K562 (cell line): ENCODE results near the gene NOM1. TPM values are rescaled to one million over a fixed set of nuclear protein-coding genes. Genes with fewer than 3 reads are reported as not detected.

ENCODE experiments used
- ARID2 ChIP-seq: fragments of 450-650 bp; IDR thresholded peaks from 2 replicates; pipeline ENCODE4 v1.6.1; 2017; ENCODE audit warnings: antibody characterized with exemption, mild to moderate bottlenecking
- CHCHD3 ChIP-seq: fragments of 250-450 bp; sonication (Bioruptor Pico); IDR thresholded peaks from 2 replicates; pipeline ENCODE4 v2.1.2; 2022; ENCODE audit warnings: mild to moderate bottlenecking
- KLF10 ChIP-seq: fragments of 250-450 bp; sonication (Bioruptor Pico); IDR thresholded peaks from 2 replicates; pipeline ENCODE4 v1.6.1; 2021; ENCODE audit warnings: matching md5 sums
- LEF1 ChIP-seq: fragments of 450-650 bp; IDR thresholded peaks from 2 replicates; pipeline ENCODE4 v1.6.1; 2016; ENCODE audit warnings: mild to moderate bottlenecking
- MEIS2 ChIP-seq: fragments of 450-650 bp; IDR thresholded peaks from 2 replicates; pipeline ENCODE4 v1.6.1; 2014; ENCODE audit warnings: mild to moderate bottlenecking; ENCODE audit not compliant: partially characterized antibody
- MTA3 ChIP-seq: fragments of 450-650 bp; formaldehyde crosslinking; IDR thresholded peaks from 2 replicates; pipeline ENCODE4 v1.6.1; 2017; ENCODE audit warnings: mild to moderate bottlenecking, borderline replicate concordance
- NFYB ChIP-seq: IDR thresholded peaks from 2 replicates; pipeline ENCODE4 v1.6.1; 2011; ENCODE audit warnings: mild to moderate bottlenecking, moderate library complexity; ENCODE audit not compliant: insufficient read length; ENCODE audit errors: extremely low read depth
- OTX1 ChIP-seq: fragments of 450-650 bp; formaldehyde crosslinking; IDR thresholded peaks from 2 replicates; pipeline ENCODE4 v1.4.0; 2022; ENCODE audit warnings: mild to moderate bottlenecking
- PCBP1 ChIP-seq: fragments of 200-400 bp; formaldehyde crosslinking; IDR thresholded peaks from 2 replicates; pipeline ENCODE4 v1.6.1; 2018; ENCODE audit warnings: mild to moderate bottlenecking, low read depth, low read length; ENCODE audit not compliant: poor library complexity, severe bottlenecking
- SIX5 ChIP-seq, 2 experiments: IDR thresholded peaks; 2 replicates each; pipeline ENCODE4 v1.6.1; 2011; ENCODE audit warnings: low read length in 2 of 2, borderline replicate concordance in 1 of 2, low read depth in 1 of 2, mild to moderate bottlenecking in 1 of 2, moderate library complexity in 1 of 2; ENCODE audit not compliant: insufficient read depth in 1 of 2
- SP2 ChIP-seq: IDR thresholded peaks from 2 replicates; pipeline ENCODE4 v1.6.1; 2011; ENCODE audit warnings: mild to moderate bottlenecking, low read depth, low read length, moderate library complexity; ENCODE audit not compliant: poor library complexity, severe bottlenecking; ENCODE audit errors: extremely low read depth
- TAF7 ChIP-seq: fragments of 450-650 bp; IDR thresholded peaks from 2 replicates; pipeline ENCODE4 v1.6.1; 2016; ENCODE audit warnings: missing genetic modification characterization, missing compliant biosample characterization
- WHSC1 ChIP-seq: IDR thresholded peaks from one replicate; pipeline ENCODE4 v1.6.1; 2012; ENCODE audit warnings: low read length, control low read depth, inconsistent platforms
- ZFPM2 ChIP-seq: fragments of 250-450 bp; sonication (Bioruptor Pico); IDR thresholded peaks from 2 replicates; pipeline ENCODE4 v1.5.1; 2022; ENCODE audit warnings: mild to moderate bottlenecking
- ZKSCAN8 ChIP-seq: fragments of 200-800 bp; sonication (Bioruptor generic); IDR thresholded peaks from 2 replicates; pipeline ENCODE4 v1.6.1; 2016; ENCODE audit warnings: missing genetic modification characterization, missing compliant biosample characterization
- ZNF146 ChIP-seq: IDR thresholded peaks from one replicate; pipeline ENCODE4 v1.6.1; 2018; ENCODE audit warnings: missing compliant biosample characterization; ENCODE audit not compliant: unreplicated experiment
- ZNF263 ChIP-seq: sonication (generic); formaldehyde crosslinking; IDR thresholded peaks from 2 replicates; pipeline ENCODE4 v1.8.0; 2022; ENCODE audit warnings: mild to moderate bottlenecking, missing genetic modification reagents, borderline replicate concordance
- ZNF3 ChIP-seq: fragments of 250-450 bp; sonication (Bioruptor Pico); IDR thresholded peaks from 2 replicates; pipeline ENCODE4 v1.5.0; 2021; ENCODE audit warnings: mild to moderate bottlenecking, moderate library complexity
- ZNF778 ChIP-seq: fragments of 450-650 bp; formaldehyde crosslinking; IDR thresholded peaks from 2 replicates; pipeline ENCODE4 v1.4.0; 2020; ENCODE audit warnings: mild to moderate bottlenecking, moderate library complexity
- polyA plus RNA-seq, 8 experiments: library from polyadenylated mRNA; depleted of rRNA in 4 of 8; stranded (reverse) in 5 of 8; unstranded in 3 of 8; fragments of >200 nt; fragmentation: Nextera tagmentation in 2 of 8; fragmentation: Illumina TruSeq in 1 of 8; extraction: Ambion mirVana in 2 of 8; extraction: Trizol in 1 of 8; gene quantifications; 2 replicates each; pipeline versions ENCODE4 v1.2.1 to v1.2.3, GENCODE V29; 2011 to 2014; ENCODE audit warnings: inconsistent platforms in 1 of 8, missing spikeins in 1 of 8
- total RNA-seq, 7 experiments: library from RNA; depleted of rRNA in 6 of 7; stranded (reverse); fragments of >200 nt in 6 of 7; fragmentation: Illumina TruSeq in 2 of 7; extraction: Trizol in 2 of 7; gene quantifications; 2 replicates each; pipeline versions ENCODE4 v1.2.1 to v1.2.3, GENCODE V29; 2011 to 2021; ENCODE audit warnings: low replicate concordance in 1 of 7
- TF ChIP-seq, protein P1 (sequence below): fragments of 250-450 bp; sonication (Bioruptor Pico); IDR thresholded peaks from 2 replicates; pipeline ENCODE4 v1.9.0; 2021; ENCODE audit warnings: mild to moderate bottlenecking, inconsistent platforms
- TF ChIP-seq, protein P2 (sequence below): fragments of 450-650 bp; IDR thresholded peaks from 2 replicates; pipeline ENCODE4 v1.6.1; 2016; ENCODE audit warnings: mild to moderate bottlenecking
- TF ChIP-seq, protein P3 (sequence below): fragments of 250-450 bp; sonication (Bioruptor Pico); IDR thresholded peaks from 2 replicates; pipeline ENCODE4 v1.6.1; 2021; ENCODE audit warnings: mild to moderate bottlenecking
- TF ChIP-seq, protein P4 (sequence below): sonication (generic); formaldehyde crosslinking; IDR thresholded peaks from 2 replicates; pipeline ENCODE4 v1.8.1; 2023; ENCODE audit warnings: mild to moderate bottlenecking, missing genetic modification reagents

NOM1 gene
- total and polyA plus RNA-seq, 9 of the 15 experiments (the other 6 are each of a cell fraction or from before 2014, with no cell fraction given): 6.8 to 47.3 (median 37.4) TPM

DNA sequence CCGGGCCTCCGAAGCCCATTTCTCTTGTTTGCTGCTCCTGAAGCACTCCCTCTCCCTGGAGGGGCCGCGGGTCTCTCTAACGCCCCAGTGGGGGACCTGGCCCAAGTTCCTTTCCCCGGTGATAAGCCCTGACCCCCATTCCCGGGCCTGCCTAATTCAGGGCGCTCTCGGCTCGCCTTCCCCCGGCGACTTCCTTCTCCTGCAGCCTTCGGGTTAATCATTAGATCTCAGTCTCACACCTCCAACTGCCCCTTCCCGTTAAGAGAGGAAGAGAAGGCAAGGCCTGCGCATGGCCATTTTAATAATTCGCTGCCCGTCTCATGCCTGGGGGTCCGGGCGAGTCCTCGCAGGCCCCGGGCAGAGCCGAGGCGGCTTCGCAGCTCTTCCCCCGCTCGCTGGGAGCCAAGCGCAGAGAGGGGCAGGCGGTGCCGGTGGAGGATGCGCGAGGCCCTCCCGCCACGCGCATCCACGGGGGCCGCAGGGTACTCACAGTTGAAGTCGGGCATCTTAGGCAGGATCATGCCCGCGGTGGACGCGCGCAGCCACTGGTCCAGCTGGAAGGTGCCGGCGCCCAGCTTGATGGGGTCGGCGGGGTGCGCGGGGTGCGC lies 59.8 kb downstream of the NOM1 start (continued):
- TF ChIP-seq, protein P1, sequence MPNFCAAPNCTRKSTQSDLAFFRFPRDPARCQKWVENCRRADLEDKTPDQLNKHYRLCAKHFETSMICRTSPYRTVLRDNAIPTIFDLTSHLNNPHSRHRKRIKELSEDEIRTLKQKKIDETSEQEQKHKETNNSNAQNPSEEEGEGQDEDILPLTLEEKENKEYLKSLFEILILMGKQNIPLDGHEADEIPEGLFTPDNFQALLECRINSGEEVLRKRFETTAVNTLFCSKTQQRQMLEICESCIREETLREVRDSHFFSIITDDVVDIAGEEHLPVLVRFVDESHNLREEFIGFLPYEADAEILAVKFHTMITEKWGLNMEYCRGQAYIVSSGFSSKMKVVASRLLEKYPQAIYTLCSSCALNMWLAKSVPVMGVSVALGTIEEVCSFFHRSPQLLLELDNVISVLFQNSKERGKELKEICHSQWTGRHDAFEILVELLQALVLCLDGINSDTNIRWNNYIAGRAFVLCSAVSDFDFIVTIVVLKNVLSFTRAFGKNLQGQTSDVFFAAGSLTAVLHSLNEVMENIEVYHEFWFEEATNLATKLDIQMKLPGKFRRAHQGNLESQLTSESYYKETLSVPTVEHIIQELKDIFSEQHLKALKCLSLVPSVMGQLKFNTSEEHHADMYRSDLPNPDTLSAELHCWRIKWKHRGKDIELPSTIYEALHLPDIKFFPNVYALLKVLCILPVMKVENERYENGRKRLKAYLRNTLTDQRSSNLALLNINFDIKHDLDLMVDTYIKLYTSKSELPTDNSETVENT (CRISPR knock-in tag): 0 out of 2 replicates have a peak, but pooled peaks have one; percentile 16
- TF ChIP-seq ZNF146 (CRISPR knock-in tag): no peak
- TF ChIP-seq OTX1: no peak
- TF ChIP-seq WHSC1: no peak
- TF ChIP-seq, protein P2, sequence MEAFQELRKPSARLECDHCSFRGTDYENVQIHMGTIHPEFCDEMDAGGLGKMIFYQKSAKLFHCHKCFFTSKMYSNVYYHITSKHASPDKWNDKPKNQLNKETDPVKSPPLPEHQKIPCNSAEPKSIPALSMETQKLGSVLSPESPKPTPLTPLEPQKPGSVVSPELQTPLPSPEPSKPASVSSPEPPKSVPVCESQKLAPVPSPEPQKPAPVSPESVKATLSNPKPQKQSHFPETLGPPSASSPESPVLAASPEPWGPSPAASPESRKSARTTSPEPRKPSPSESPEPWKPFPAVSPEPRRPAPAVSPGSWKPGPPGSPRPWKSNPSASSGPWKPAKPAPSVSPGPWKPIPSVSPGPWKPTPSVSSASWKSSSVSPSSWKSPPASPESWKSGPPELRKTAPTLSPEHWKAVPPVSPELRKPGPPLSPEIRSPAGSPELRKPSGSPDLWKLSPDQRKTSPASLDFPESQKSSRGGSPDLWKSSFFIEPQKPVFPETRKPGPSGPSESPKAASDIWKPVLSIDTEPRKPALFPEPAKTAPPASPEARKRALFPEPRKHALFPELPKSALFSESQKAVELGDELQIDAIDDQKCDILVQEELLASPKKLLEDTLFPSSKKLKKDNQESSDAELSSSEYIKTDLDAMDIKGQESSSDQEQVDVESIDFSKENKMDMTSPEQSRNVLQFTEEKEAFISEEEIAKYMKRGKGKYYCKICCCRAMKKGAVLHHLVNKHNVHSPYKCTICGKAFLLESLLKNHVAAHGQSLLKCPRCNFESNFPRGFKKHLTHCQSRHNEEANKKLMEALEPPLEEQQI: no peak
- no peak for TF ChIP-seq ZNF778 (CRISPR knock-in tag)
- TF ChIP-seq KLF10 (CRISPR knock-in tag): no peak
- TF ChIP-seq, protein P3, sequence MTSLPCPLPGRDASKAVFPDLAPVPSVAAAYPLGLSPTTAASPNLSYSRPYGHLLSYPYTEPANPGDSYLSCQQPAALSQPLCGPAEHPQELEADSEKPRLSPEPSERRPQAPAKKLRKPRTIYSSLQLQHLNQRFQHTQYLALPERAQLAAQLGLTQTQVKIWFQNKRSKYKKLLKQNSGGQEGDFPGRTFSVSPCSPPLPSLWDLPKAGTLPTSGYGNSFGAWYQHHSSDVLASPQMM (CRISPR knock-in tag): no peak
- TF ChIP-seq, protein P4, sequence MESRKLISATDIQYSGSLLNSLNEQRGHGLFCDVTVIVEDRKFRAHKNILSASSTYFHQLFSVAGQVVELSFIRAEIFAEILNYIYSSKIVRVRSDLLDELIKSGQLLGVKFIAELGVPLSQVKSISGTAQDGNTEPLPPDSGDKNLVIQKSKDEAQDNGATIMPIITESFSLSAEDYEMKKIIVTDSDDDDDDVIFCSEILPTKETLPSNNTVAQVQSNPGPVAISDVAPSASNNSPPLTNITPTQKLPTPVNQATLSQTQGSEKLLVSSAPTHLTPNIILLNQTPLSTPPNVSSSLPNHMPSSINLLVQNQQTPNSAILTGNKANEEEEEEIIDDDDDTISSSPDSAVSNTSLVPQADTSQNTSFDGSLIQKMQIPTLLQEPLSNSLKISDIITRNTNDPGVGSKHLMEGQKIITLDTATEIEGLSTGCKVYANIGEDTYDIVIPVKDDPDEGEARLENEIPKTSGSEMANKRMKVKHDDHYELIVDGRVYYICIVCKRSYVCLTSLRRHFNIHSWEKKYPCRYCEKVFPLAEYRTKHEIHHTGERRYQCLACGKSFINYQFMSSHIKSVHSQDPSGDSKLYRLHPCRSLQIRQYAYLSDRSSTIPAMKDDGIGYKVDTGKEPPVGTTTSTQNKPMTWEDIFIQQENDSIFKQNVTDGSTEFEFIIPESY (CRISPR knock-in tag): peak; percentile 98
- TF ChIP-seq ZKSCAN8: no peak
- TF ChIP-seq SP2: no peak
- TF ChIP-seq MEIS2: no peak
- no peak for TF ChIP-seq ZFPM2 (CRISPR knock-in tag)
- no peak for TF ChIP-seq ZNF3 (CRISPR knock-in tag)
- TF ChIP-seq ARID2: no peak
- TF ChIP-seq ZNF263 (CRISPR knock-in tag): no peak
- no peak for TF ChIP-seq CHCHD3 (CRISPR knock-in tag)
- TF ChIP-seq MTA3: peak; percentile 34; the same call in 1 of the 2 replicates
- TF ChIP-seq NFYB: no peak
- peak; percentile 65 for TF ChIP-seq PCBP1
- no peak for TF ChIP-seq SIX5 (IDR thresholded peaks at IDR 0.05; ENCODE audit: borderline replicate concordance in 1 of 2, insufficient read depth in 1 of 2, low read depth in 1 of 2, low read length in 2 of 2)
- TF ChIP-seq LEF1: no peak
- TF ChIP-seq TAF7 (tag): no peak
